GM12864 (cell line): ENCODE data around the gene RERE.

ENCODE experiments used
- DNase-seq: peaks from one replicate; pipeline ENCODE4 v3.0.0-alpha.2; 2011; ENCODE audit warnings: low read depth
- H3K4me3 ChIP-seq: 2 replicates; pipeline ENCODE4 v1.5.1; 2011; ENCODE audit warnings: mild to moderate bottlenecking, low read depth, low read length, control low read depth
- TF ChIP-seq, protein P1 (sequence below): IDR thresholded peaks from 2 replicates; pipeline ENCODE4 v1.5.1; 2011; ENCODE audit warnings: low read depth, mild to moderate bottlenecking, moderate library complexity, low read length, control low read depth, inconsistent platforms; ENCODE audit errors: missing control alignments

Gene RERE

GRCh38 chr1:8604041-8604945, 213.1 kb downstream of the RERE start:
- TF ChIP-seq, protein P1, sequence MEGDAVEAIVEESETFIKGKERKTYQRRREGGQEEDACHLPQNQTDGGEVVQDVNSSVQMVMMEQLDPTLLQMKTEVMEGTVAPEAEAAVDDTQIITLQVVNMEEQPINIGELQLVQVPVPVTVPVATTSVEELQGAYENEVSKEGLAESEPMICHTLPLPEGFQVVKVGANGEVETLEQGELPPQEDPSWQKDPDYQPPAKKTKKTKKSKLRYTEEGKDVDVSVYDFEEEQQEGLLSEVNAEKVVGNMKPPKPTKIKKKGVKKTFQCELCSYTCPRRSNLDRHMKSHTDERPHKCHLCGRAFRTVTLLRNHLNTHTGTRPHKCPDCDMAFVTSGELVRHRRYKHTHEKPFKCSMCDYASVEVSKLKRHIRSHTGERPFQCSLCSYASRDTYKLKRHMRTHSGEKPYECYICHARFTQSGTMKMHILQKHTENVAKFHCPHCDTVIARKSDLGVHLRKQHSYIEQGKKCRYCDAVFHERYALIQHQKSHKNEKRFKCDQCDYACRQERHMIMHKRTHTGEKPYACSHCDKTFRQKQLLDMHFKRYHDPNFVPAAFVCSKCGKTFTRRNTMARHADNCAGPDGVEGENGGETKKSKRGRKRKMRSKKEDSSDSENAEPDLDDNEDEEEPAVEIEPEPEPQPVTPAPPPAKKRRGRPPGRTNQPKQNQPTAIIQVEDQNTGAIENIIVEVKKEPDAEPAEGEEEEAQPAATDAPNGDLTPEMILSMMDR = no peak
- peak overlapping the region; percentile 28; the same call in 1 of the 2 replicates for H3K4me3 ChIP-seq
- DNase-seq = peak; percentile 57

- TF ChIP-seq, protein P1 = no peak
- DNase-seq = no peak
- H3K4me3 ChIP-seq = no peak overlapping the region
These were observed 214.2 kb downstream of the RERE start for GRCh38 chr1:8603220-8603616.

DNA sequence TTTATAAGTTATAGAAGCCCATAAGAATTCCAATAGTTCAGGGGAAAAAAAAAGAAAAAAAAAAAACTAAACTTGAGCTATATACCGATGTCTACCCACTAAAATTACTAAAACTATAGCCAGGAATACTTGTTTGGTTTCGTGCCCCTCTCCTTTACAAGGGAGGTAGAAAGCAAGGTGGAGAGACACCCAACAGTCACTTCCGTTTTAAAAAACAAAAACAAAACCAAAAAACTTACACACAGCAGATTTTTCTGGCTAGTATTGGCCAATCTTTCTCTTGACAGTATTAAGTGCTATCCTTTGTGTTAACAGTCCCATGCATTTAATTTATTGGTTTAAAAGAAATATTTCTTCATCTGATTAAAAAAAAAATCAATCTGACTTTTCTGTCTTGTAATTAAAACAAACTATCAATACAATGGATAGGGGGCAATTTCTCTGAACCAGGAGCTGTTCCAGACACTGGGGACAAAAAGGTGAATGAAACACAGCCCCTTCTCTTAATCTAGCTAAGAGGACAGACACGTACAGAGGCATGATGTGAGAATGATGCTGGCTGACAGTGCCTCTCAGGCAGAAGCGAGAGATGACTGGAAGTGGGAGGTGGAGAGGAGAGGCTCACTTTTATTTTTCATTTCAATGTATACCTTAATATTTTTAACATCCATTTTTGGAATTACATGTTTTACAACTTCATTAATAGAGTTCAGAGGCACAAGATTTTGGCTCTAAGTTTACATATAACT, 214.8 kb downstream of the RERE start:
- H3K4me3 ChIP-seq = no peak overlapping the region

DNA sequence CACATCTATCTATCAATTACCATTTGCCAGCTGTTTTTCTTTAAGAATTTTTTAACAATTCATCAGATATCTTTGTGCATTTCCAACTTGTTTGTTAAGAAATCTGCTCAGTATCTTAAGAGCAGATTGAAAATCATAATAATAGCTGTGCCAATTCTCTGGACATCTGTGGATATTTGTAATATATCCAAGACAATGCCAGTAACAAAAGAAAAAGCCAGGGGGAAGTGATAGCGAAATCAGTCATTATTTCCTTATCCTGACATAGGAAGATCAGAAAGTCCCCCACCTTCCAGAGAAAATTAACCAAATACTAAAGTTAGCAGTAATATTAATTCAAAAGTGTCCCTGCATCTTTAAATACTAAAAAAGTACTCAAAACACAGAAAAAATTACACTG, 217.1 kb downstream of the RERE start:
- TF ChIP-seq, protein P1 = no peak
- DNase-seq = no peak
- H3K4me3 ChIP-seq = no peak overlapping the region

More for the DNA sequence above, 214.8 kb downstream of the RERE start:
- TF ChIP-seq, protein P1 = peak; percentile 22
- DNase-seq = no peak

DNA sequence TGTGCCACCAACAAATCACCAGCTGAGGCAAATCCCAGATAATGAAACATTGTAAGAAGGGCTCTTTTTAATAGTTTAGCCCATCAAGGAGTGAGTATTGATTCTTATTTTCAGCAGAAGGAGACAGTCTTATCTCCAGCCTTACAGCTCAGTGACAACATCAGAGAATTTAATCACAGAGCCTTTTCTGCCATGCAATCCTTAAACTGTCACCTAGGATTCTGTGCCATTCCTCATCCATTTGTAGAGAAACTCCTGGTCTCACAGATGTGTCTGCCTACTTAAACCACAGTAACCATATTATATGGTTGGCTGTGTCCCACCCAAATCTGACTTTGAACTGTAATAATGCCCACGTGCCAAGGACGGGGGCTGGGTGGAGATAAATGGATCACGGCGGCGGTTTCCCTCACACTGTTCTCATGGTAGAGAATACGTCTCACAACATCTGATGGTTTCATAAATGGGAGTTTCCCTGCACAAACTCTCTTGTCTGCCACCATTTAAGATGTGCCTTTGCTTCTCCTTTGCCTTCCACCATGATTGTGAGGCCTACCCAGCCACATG, 217.7 kb downstream of the RERE start:
- TF ChIP-seq, protein P1 = no peak
- H3K4me3 ChIP-seq = no peak overlapping the region
- DNase-seq = no peak

GRCh38 chr1:8598783-8599182, 218.7 kb downstream of the RERE start:
- DNase-seq = no peak
- no peak overlapping the region for H3K4me3 ChIP-seq
- TF ChIP-seq, protein P1 = no peak
